ENCODE results near the gene SOX8.

- TF ChIP-seq CTCF (IDR thresholded peaks at IDR 0.05 in 4 of 5, conservative IDR thresholded peaks at IDR 0.05 in 1 of 5) (no peak), POLR2A (IDR thresholded peaks at IDR 0.05) (no peak)
Measured at GRCh38 chr16:1020591-1020990, 39.0 kb downstream of the SOX8 start.

Data from gastrocnemius medialis (tissue), 4 donors.